C4-2B (cell line): ENCODE measurements around the gene PTPN18.

Source experiments
- ZFX ChIP-seq: fragments of 450-650 bp; IDR thresholded peaks from 2 replicates; pipeline ENCODE4 v1.6.1; 2017
- TF ChIP-seq, protein P1 (sequence below): fragments of 450-650 bp; conservative IDR thresholded peaks from 2 replicates; pipeline ENCODE4 v1.5.1; 2017; ENCODE audit warnings: mild to moderate bottlenecking

DNA sequence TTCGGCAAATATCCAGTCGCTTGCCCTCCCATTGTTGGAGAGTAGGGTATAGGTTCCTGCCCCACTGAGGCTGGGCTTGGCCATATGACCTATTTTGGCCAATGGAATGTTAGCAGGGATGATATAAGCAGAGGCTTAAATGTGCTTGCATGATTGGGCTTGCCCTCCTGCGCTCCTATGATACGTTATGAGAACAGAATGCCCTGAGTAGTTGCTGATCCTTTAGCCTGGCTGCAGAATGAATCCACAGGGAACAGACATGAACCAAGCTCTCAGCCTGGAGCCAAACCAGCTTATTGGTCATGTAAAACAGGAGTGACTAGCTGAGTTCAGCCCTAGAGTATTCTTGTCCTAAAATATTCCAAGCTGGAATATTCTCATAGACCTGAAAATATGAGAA is 48.0 kb upstream of the PTPN18 start:
- TF ChIP-seq, protein P1, sequence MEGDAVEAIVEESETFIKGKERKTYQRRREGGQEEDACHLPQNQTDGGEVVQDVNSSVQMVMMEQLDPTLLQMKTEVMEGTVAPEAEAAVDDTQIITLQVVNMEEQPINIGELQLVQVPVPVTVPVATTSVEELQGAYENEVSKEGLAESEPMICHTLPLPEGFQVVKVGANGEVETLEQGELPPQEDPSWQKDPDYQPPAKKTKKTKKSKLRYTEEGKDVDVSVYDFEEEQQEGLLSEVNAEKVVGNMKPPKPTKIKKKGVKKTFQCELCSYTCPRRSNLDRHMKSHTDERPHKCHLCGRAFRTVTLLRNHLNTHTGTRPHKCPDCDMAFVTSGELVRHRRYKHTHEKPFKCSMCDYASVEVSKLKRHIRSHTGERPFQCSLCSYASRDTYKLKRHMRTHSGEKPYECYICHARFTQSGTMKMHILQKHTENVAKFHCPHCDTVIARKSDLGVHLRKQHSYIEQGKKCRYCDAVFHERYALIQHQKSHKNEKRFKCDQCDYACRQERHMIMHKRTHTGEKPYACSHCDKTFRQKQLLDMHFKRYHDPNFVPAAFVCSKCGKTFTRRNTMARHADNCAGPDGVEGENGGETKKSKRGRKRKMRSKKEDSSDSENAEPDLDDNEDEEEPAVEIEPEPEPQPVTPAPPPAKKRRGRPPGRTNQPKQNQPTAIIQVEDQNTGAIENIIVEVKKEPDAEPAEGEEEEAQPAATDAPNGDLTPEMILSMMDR, result no peak
- no peak for TF ChIP-seq ZFX
